K562 (cell line): Measurements from ENCODE around the gene PLA2G2C. TPM values are rescaled to one million over a fixed set of nuclear protein-coding genes. Genes with fewer than 3 reads are reported as not detected.

Source experiments
- ARID1B ChIP-seq: fragments of 450-650 bp; IDR thresholded peaks from 2 replicates; pipeline ENCODE4 v1.6.1; 2016; ENCODE audit warnings: antibody characterized with exemption, mild to moderate bottlenecking, inconsistent platforms
- EGR1 ChIP-seq: fragments of 450-650 bp; conservative IDR thresholded peaks from 2 replicates; pipeline ENCODE4 v1.6.1; 2017; ENCODE audit warnings: mild to moderate bottlenecking
- HDAC3 ChIP-seq: fragments of 450-650 bp; IDR thresholded peaks from 2 replicates; pipeline ENCODE4 v1.6.1; 2018; ENCODE audit warnings: borderline replicate concordance, mild to moderate bottlenecking, moderate library complexity; ENCODE audit not compliant: partially characterized antibody
- HOXB6 ChIP-seq: fragments of 250-450 bp; sonication (Bioruptor Pico); IDR thresholded peaks from 2 replicates; pipeline ENCODE4 v1.5.1; 2022; ENCODE audit warnings: mild to moderate bottlenecking, borderline replicate concordance
- PKNOX1 ChIP-seq: fragments of 450-650 bp; IDR thresholded peaks from 2 replicates; pipeline ENCODE4 v1.6.1; 2016
- RBM34 ChIP-seq: fragments of 200-400 bp; formaldehyde crosslinking; IDR thresholded peaks from 2 replicates; pipeline ENCODE4 v1.6.1; 2018; ENCODE audit warnings: low read length, borderline replicate concordance; ENCODE audit not compliant: insufficient read depth
- TAF9B ChIP-seq: fragments of 450-650 bp; IDR thresholded peaks from 2 replicates; pipeline ENCODE4 v1.6.1; 2018; ENCODE audit warnings: mild to moderate bottlenecking; ENCODE audit not compliant: partially characterized antibody
- TRIM25 ChIP-seq: fragments of 450-650 bp; IDR thresholded peaks from 2 replicates; pipeline ENCODE4 v1.7.0; 2016; ENCODE audit warnings: borderline replicate concordance
- ZNF277 ChIP-seq: fragments of 250-450 bp; sonication (Bioruptor Pico); IDR thresholded peaks from 2 replicates; pipeline ENCODE4 v1.8.0; 2022; ENCODE audit warnings: inconsistent platforms, mild to moderate bottlenecking, moderate library complexity, borderline replicate concordance
- ZNF449 ChIP-seq: fragments of 250-450 bp; sonication (Bioruptor Pico); IDR thresholded peaks from 2 replicates; pipeline ENCODE4 v1.8.0; 2022; ENCODE audit warnings: moderate library complexity, mild to moderate bottlenecking, inconsistent platforms
- polyA plus RNA-seq, 8 experiments: library from polyadenylated mRNA; depleted of rRNA in 4 of 8; stranded (reverse) in 5 of 8; unstranded in 3 of 8; fragments of >200 nt; fragmentation: Nextera tagmentation in 2 of 8; fragmentation: Illumina TruSeq in 1 of 8; extraction: Ambion mirVana in 2 of 8; extraction: Trizol in 1 of 8; gene quantifications; 2 replicates each; pipeline versions ENCODE4 v1.2.1 to v1.2.3, GENCODE V29; 2011 to 2014; ENCODE audit warnings: inconsistent platforms in 1 of 8, missing spikeins in 1 of 8
- total RNA-seq, 7 experiments: library from RNA; depleted of rRNA in 6 of 7; stranded (reverse); fragments of >200 nt in 6 of 7; fragmentation: Illumina TruSeq in 2 of 7; extraction: Trizol in 2 of 7; gene quantifications; 2 replicates each; pipeline versions ENCODE4 v1.2.1 to v1.2.3, GENCODE V29; 2011 to 2021; ENCODE audit warnings: low replicate concordance in 1 of 7
- TF ChIP-seq, protein P1 (sequence below): fragments of 250-450 bp; sonication (Bioruptor Pico); IDR thresholded peaks from 2 replicates; pipeline ENCODE4 v1.5.1; 2021; ENCODE audit warnings: mild to moderate bottlenecking
- TF ChIP-seq, protein P2 (sequence below): fragments of 450-650 bp; IDR thresholded peaks from 2 replicates; pipeline ENCODE4 v1.7.1; 2018; ENCODE audit warnings: mild to moderate bottlenecking, low read depth; ENCODE audit not compliant: partially characterized antibody

Gene PLA2G2C
- total and polyA plus RNA-seq, 9 of the 15 experiments (the other 6 are each of a cell fraction or from before 2014, with no cell fraction given): 0.14 to 0.49 (median 0.21) TPM

DNA sequence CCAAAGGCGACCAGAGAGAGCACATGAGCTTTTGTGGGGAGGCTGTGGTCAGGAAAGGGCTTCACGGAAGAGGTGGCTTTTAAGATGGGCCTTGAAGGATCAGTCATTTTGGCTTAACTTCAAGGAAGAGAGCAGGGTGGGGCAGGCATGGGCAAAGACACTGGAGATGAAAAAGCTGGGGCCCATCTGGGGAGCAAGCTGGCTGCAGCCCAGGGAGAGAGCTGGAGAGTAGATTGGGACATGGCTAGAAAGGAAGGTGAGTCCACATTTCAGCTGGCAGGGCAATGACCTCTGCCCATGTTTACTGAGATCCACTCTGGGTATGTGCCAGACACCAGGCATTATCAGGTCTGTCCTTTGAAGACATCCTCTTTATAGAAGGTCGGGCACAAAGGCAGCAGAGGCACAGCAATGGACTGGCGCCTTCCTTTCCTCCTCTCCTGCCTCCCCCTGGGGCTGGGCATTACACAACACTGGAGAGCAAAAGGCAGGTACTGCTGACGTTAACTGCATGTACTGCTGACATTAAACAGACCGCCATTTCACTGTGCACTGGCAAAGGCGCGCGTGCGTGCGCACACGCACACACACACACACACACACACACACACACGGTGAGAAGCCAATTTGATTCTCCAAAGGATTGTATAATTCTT is 2.6 kb downstream of the PLA2G2C start (continued):
- TF ChIP-seq ZNF449 (CRISPR knock-in tag): no peak
- TF ChIP-seq ZNF277 (CRISPR knock-in tag): no peak
- TF ChIP-seq, protein P1, sequence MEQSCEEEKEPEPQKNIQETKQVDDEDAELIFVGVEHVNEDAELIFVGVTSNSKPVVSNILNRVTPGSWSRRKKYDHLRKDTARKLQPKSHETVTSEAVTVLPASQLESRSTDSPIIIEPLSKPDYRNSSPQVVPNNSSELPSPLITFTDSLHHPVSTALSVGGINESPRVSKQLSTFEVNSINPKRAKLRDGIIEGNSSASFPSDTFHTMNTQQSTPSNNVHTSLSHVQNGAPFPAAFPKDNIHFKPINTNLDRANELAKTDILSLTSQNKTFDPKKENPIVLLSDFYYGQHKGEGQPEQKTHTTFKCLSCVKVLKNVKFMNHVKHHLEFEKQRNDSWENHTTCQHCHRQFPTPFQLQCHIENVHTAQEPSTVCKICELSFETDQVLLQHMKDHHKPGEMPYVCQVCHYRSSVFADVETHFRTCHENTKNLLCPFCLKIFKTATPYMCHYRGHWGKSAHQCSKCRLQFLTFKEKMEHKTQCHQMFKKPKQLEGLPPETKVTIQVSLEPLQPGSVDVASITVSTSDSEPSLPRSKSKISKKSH (CRISPR knock-in tag): no peak
- TF ChIP-seq, protein P2, sequence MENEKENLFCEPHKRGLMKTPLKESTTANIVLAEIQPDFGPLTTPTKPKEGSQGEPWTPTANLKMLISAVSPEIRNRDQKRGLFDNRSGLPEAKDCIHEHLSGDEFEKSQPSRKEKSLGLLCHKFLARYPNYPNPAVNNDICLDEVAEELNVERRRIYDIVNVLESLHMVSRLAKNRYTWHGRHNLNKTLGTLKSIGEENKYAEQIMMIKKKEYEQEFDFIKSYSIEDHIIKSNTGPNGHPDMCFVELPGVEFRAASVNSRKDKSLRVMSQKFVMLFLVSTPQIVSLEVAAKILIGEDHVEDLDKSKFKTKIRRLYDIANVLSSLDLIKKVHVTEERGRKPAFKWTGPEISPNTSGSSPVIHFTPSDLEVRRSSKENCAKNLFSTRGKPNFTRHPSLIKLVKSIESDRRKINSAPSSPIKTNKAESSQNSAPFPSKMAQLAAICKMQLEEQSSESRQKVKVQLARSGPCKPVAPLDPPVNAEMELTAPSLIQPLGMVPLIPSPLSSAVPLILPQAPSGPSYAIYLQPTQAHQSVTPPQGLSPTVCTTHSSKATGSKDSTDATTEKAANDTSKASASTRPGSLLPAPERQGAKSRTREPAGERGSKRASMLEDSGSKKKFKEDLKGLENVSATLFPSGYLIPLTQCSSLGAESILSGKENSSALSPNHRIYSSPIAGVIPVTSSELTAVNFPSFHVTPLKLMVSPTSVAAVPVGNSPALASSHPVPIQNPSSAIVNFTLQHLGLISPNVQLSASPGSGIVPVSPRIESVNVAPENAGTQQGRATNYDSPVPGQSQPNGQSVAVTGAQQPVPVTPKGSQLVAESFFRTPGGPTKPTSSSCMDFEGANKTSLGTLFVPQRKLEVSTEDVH: no peak
- TF ChIP-seq TAF9B: no peak
- no peak for TF ChIP-seq TRIM25
- no peak for TF ChIP-seq ARID1B
- TF ChIP-seq RBM34: no peak
- no peak for TF ChIP-seq HOXB6 (CRISPR knock-in tag)
- no peak for TF ChIP-seq HDAC3
- no peak for TF ChIP-seq EGR1
- TF ChIP-seq PKNOX1: no peak
